H1 (cell line): Measurements from ENCODE around the gene GNG7. TPM values are rescaled to one million over a fixed set of nuclear protein-coding genes. Genes with fewer than 3 reads are reported as not detected.

Source experiments
- ATF2 ChIP-seq: IDR thresholded peaks from 2 replicates; pipeline ENCODE4 v1.6.1; 2012; ENCODE audit warnings: low read length, inconsistent platforms
- BCL11A ChIP-seq, 2 experiments: IDR thresholded peaks; one replicate each; pipeline ENCODE4 v1.6.1; 2011; ENCODE audit warnings: low read depth in 2 of 2, low read length in 2 of 2, mild to moderate bottlenecking in 2 of 2
- BRCA1 ChIP-seq: IDR thresholded peaks from 2 replicates; pipeline ENCODE4 v1.6.1; 2012; ENCODE audit warnings: low read depth, low read length, improper control_type of control experiment
- CHD7 ChIP-seq: fragments of 300-600 bp; sonication (generic); IDR thresholded peaks from 2 replicates; pipeline ENCODE4 v1.7.1; 2012; ENCODE audit warnings: low read length, moderate library complexity, mild to moderate bottlenecking, inconsistent platforms; ENCODE audit not compliant: insufficient replicate concordance
- GABPA ChIP-seq: IDR thresholded peaks from 2 replicates; pipeline ENCODE4 v1.6.1; 2011; ENCODE audit warnings: mild to moderate bottlenecking, low read length, moderate library complexity, borderline replicate concordance; ENCODE audit not compliant: insufficient read depth
- HDAC6 ChIP-seq: IDR thresholded peaks from one replicate; pipeline ENCODE4 v1.7.1; 2012; ENCODE audit warnings: low read depth, mild to moderate bottlenecking, inconsistent platforms, low read length, moderate library complexity
- KDM1A ChIP-seq: fragments of 200-600, 300-600 bp; sonication (generic); IDR thresholded peaks from 2 replicates; pipeline ENCODE4 v1.7.1; 2016; ENCODE audit warnings: mild to moderate bottlenecking, low read length, borderline replicate concordance
- POU5F1 ChIP-seq: IDR thresholded peaks from 2 replicates; pipeline ENCODE4 v1.6.1; 2011; ENCODE audit warnings: low read depth, mild to moderate bottlenecking, low read length, moderate library complexity
- ZNF274 ChIP-seq: IDR thresholded peaks from 2 replicates; pipeline ENCODE4 v1.7.0; 2012; ENCODE audit warnings: low read length, borderline replicate concordance; ENCODE audit errors: extremely low read depth
- polyA plus RNA-seq, 7 experiments: library from polyadenylated mRNA; depleted of rRNA in 3 of 7; stranded (reverse) in 5 of 7; unstranded in 2 of 7; fragments of >200 nt in 5 of 7; fragments of 200-250 nt in 2 of 7; gene quantifications; 1 replicate in 5 of 7; 2 replicates in 1 of 7; 4 replicates in 1 of 7; pipeline versions ENCODE4 v1.2.1 to v1.2.3, GENCODE V29; 2011 to 2013; ENCODE audit warnings: missing spikeins in 2 of 7, mixed read lengths in 2 of 7
- total RNA-seq: library from RNA; stranded (reverse); fragmentation: NEBNext Ultra II Directional; extraction: Animal tissue kit (Norgen Biotek cat#: 25700); gene quantifications from 2 replicates; pipeline ENCODE4 v1.2.1, GENCODE V29; 2021

GNG7 gene
- total and polyA plus RNA-seq, 2 of the 8 experiments (the other 6 are each of a cell fraction or from before 2014, with no cell fraction given): 2.8 to 7.8 TPM

GRCh38 chr19:2575734-2576481 lies 126.6 kb downstream of the GNG7 start (continued):
- TF ChIP-seq CHD7 (no peak), HDAC6 (no peak), ZNF274 (no peak), GABPA (no peak), BCL11A (IDR thresholded peaks at IDR 0.05; ENCODE audit: low read depth in 2 of 2, low read length in 2 of 2) (no peak), BRCA1 (no peak), ATF2 (no peak), KDM1A (no peak), POU5F1 (no peak)
